Measurements from ENCODE around the gene ZNF579.

The ZNF579 gene

GRCh38 chr19:55553217-55554182 is 27.1 kb downstream of the ZNF579 start:
- no peak overlapping the region for H3K4me3 ChIP-seq (ENCODE audit: low read depth, low read length)
- DNase-seq (ENCODE audit: low read depth), result no peak
- TF ChIP-seq, protein P1, sequence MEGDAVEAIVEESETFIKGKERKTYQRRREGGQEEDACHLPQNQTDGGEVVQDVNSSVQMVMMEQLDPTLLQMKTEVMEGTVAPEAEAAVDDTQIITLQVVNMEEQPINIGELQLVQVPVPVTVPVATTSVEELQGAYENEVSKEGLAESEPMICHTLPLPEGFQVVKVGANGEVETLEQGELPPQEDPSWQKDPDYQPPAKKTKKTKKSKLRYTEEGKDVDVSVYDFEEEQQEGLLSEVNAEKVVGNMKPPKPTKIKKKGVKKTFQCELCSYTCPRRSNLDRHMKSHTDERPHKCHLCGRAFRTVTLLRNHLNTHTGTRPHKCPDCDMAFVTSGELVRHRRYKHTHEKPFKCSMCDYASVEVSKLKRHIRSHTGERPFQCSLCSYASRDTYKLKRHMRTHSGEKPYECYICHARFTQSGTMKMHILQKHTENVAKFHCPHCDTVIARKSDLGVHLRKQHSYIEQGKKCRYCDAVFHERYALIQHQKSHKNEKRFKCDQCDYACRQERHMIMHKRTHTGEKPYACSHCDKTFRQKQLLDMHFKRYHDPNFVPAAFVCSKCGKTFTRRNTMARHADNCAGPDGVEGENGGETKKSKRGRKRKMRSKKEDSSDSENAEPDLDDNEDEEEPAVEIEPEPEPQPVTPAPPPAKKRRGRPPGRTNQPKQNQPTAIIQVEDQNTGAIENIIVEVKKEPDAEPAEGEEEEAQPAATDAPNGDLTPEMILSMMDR (IDR thresholded peaks at IDR 0.05; ENCODE audit: low read depth, low read length, missing control alignments), result no peak

DNA sequence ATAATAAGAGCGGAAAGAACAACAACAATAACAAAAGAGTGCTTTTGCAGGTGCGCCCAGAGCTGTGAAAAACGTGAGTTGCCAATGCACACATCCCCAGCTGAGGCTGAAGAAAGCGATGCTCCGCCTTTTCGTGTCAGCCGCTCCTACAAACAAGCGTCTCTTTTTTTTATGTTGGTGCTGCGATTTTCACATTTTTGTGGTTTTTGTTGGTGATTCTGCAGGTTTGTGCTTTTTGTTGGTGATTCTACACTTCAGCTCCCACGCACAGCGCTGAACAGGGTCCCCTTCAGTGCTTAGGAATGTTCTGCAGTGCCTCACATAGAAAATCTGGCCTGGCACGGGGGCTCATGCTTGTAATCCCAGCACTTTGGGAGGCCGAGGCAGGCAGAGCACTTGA is 28.0 kb downstream of the ZNF579 start:
- DNase-seq (ENCODE audit: low read depth), result no peak
- no peak overlapping the region for H3K4me3 ChIP-seq (ENCODE audit: low read depth, low read length)
- TF ChIP-seq, protein P1 (IDR thresholded peaks at IDR 0.05; ENCODE audit: low read depth, low read length, missing control alignments), result no peak

- H3K4me3 ChIP-seq (ENCODE audit: low read depth, low read length), result no peak overlapping the region
- DNase-seq (ENCODE audit: low read depth), result no peak
- TF ChIP-seq, protein P1 (IDR thresholded peaks at IDR 0.05; ENCODE audit: low read depth, low read length, missing control alignments), result no peak
Observed at GRCh38 chr19:55552206-55552605, 28.4 kb downstream of the ZNF579 start.

- no peak overlapping the region for H3K4me3 ChIP-seq (ENCODE audit: low read depth, low read length)
- DNase-seq (ENCODE audit: low read depth), result no peak
- TF ChIP-seq, protein P1 (IDR thresholded peaks at IDR 0.05; ENCODE audit: low read depth, low read length, missing control alignments), result no peak
Observed at GRCh38 chr19:55550321-55550650, 30.4 kb downstream of the ZNF579 start.

DNA sequence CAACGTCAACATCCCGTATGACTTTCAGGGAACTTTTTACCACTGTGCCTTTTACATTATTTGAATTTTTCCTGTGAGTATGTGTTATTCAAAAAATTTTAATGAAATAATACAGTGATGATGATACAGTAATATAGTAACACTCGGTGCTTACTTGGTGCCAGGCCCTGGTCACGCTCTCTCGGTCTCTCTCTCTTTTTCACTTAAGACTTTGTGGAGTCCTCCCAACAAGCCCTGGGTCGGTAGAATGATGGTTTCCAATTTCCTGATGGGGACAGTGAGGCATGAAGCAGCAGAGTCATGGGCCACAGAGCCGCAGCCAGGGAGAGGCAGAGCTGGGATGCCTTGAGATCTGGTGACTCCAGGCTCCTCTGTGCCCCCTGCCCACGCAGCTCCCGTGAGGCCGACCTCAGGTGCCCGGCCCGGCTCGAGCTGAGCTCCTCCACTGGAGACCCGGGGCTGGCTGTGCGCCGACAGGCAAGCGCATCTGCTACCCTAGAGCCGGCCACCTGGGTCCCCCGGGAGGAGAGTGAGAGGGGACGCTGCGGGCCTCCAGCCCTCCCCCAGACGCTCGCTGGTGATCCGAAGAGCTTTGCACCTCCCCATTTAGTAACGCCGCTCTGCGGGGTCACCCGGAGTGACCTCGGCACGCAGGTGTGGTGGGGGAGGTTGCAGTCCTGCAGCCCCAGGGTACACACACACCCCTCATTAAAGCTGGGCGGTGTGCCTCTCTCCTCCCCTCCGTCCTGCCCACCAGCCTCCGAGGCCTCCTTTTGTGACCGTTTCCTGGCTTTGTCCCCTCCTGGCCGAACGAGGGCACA is 30.9 kb downstream of the ZNF579 start:
- no peak for DNase-seq (ENCODE audit: low read depth)
- no peak overlapping the region for H3K4me3 ChIP-seq (ENCODE audit: low read depth, low read length)
- TF ChIP-seq, protein P1 (IDR thresholded peaks at IDR 0.05; ENCODE audit: low read depth, low read length, missing control alignments), result no peak

DNA sequence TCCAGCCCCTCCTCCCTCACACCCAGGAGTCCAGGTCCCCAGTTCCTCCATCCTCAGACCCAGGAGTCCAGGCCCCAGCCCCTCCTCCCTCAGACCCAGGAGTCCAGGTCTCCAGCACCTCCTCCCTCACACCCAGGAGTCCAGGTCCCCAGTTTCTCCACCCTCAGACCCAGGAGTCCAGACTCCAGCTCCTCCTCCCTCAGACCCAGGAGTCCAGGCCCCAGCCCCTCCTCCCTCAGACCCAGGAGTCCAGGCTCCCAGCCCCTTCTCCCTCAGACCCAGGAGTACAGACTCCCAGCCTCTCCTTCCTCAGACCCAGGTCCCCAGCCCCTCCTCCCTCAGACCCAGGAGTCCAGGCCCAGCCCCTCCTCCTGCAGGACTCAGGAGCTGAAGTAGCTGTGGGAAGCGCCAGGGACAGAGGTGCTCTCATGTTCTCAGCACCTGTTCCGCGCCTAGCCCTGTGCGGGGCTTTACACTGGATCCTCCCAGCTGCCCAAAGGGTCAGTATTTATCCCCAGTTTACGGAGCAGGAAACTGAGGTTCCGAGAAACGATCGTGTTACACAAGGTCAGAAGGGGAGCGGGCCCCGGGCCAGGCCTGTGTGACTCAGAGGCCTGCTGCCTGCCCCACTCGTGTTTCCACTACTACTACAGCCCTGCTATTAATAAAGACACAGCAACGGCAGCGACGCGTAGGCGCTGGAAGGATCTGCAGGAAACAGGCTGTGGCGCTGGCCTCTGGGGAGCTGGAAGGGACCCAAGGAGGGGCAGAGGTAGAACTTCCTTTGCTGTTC is 33.6 kb downstream of the ZNF579 start:
- DNase-seq (ENCODE audit: low read depth), result no peak
- TF ChIP-seq, protein P1 (IDR thresholded peaks at IDR 0.05; ENCODE audit: low read depth, low read length, missing control alignments), result no peak
- no peak overlapping the region for H3K4me3 ChIP-seq (ENCODE audit: low read depth, low read length)

Measured in GM12864 (cell line).